Measurements from ENCODE around the gene TIMM10.

DNA sequence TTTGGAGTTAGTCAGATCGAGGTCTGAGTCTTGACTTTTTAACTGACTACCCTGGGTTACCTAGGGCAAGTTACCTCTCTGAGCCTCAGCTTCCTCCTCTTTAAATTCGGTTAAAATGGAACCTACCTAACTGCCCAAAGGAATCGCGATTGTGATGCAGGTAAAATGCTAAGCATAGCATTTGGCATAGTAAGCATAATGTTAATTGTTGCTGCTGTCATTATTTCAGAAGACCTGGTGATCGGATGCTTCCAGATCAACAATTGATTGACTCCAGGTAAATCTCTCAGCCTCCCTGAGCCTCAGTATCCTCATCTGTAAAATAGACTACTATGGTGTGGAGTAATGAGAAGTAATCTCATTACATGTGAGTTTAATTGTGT lies 14.5 kb downstream of the TIMM10 start:
- TF ChIP-seq, protein P1, sequence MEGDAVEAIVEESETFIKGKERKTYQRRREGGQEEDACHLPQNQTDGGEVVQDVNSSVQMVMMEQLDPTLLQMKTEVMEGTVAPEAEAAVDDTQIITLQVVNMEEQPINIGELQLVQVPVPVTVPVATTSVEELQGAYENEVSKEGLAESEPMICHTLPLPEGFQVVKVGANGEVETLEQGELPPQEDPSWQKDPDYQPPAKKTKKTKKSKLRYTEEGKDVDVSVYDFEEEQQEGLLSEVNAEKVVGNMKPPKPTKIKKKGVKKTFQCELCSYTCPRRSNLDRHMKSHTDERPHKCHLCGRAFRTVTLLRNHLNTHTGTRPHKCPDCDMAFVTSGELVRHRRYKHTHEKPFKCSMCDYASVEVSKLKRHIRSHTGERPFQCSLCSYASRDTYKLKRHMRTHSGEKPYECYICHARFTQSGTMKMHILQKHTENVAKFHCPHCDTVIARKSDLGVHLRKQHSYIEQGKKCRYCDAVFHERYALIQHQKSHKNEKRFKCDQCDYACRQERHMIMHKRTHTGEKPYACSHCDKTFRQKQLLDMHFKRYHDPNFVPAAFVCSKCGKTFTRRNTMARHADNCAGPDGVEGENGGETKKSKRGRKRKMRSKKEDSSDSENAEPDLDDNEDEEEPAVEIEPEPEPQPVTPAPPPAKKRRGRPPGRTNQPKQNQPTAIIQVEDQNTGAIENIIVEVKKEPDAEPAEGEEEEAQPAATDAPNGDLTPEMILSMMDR (IDR thresholded peaks at IDR 0.05), result no peak
- no peak for TF ChIP-seq POLR2AphosphoS5 (IDR thresholded peaks at IDR 0.05)

Data from breast epithelium (tissue), 3 donors.